ENCODE results near the gene ISG15.

ISG15 gene

DNA sequence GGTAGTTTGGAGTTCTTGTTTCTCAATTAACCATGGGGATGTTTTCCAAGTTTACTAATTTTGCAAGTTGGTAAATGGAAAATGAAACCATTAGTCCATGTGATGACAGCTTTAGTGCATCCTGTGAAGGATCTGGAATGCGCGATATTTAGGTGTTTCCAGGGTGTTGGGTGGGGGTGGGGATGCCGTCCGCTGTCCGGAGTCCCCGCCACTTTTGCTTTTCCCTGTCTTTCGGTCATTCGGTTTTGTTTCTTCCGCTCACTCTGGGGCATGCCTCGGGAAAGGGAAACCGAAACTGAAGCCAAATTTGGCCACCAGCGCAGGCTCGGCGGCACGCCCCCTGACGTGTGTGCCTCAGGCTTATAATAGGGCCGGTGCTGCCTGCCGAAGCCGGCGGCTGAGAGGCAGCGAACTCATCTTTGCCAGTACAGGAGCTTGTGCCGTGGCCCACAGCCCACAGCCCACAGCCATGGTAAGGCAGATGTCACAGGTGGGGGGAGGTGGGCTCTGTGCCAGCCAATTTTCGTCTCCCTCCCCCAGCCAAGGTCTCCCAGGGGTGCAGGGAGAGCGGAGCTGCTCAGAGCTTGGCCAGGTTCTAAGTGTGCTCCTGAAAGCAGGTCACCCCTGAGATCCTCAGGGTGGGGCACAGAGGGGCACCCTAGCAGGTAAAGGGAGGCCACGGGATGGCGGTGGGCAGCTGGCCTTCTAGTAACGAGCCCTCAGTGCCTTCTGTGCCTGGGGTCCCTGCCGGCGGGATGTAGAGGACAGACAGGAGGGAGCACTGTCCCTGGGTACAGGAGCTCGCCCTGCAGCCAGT is at the start of gene ISG15:
TSS of gene ISG15 (plus strand) at position 393 of the 817 bp plus-strand sequence. CDS start at position 470, 77 bp downstream.
- peak; percentile 92 for DNase-seq

- DNase-seq = no peak
Measured at GRCh38 chr1:963746-964525, 49.4 kb upstream of the ISG15 start.

DNA sequence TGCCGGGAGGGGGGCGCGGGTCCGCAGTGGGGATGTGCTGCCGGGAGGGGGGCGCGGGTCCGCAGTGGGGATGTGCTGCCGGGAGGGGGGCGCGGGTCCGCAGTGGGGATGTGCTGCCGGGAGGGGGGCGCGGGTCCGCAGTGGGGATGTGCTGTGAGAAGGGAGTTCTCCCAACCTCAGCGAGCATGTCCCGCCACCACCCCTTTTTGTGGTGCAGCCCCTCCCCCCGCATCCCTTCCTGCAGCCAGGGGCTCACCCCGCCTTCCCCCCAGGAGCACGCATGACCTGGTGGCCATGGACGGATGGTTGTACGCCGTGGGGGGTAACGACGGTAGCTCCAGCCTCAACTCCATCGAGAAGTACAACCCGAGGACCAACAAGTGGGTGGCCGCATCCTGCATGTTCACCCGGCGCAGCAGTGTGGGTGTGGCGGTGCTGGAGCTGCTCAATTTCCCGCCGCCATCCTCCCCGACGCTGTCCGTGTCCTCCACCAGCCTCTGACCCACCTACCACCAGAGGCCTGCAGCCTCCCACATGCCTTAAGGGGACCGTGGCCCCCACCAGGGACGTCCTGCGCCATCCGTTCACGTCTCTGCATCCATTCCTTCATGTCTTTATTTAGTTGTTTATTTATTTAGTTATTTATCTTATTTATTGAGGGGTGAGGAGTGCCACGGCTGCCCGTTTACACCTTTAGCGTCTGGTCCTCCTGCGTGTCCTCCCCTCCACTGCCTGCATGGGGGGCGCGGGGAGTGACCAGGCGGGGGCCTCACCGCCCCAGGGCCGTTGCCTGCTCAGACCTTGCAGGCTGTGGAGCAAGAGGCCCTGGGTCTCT is 48.4 kb upstream of the ISG15 start:
- DNase-seq = no peak

DNA sequence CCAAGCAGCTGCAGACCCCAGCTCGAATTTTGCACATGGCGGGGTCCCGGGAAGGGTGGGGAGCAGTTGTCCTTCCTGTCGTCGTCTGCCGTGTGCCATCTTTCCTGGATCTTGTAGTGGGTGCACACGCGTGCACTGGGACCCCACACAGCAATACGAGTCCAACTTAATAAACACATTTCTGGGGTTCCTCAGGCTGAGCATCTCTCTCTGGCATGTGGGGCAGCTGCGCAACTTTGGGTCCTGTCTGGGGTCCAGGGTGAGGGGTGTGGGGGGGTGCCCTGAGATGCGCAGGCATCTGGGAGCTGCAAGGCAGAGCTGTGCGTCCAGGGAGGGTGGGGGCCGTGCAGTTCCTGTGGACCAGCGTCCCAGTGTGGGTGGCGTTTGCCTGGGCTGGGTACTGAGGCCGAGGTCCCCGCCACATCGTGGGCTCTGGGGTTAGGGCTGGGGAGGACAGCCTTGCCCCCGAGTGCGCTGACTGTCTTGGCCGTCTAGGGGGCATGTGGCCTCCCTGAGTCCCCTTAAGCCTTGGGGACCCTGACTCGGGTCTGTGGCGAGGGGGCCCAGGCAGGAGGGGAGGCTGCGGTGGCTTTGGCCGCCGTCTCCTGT is 47.7 kb upstream of the ISG15 start:
- DNase-seq = no peak

GRCh38 chr1:966135-966703 is 47.1 kb upstream of the ISG15 start, which contains the start of gene PLEKHN1:
TSS of gene PLEKHN1 (plus strand) at chr1:966482. CDS start at chr1:966532, 50 bp downstream.
- no peak for DNase-seq

GRCh38 chr1:966704-967300 is 46.5 kb upstream of the ISG15 start:
- DNase-seq = peak; percentile 72

DNA sequence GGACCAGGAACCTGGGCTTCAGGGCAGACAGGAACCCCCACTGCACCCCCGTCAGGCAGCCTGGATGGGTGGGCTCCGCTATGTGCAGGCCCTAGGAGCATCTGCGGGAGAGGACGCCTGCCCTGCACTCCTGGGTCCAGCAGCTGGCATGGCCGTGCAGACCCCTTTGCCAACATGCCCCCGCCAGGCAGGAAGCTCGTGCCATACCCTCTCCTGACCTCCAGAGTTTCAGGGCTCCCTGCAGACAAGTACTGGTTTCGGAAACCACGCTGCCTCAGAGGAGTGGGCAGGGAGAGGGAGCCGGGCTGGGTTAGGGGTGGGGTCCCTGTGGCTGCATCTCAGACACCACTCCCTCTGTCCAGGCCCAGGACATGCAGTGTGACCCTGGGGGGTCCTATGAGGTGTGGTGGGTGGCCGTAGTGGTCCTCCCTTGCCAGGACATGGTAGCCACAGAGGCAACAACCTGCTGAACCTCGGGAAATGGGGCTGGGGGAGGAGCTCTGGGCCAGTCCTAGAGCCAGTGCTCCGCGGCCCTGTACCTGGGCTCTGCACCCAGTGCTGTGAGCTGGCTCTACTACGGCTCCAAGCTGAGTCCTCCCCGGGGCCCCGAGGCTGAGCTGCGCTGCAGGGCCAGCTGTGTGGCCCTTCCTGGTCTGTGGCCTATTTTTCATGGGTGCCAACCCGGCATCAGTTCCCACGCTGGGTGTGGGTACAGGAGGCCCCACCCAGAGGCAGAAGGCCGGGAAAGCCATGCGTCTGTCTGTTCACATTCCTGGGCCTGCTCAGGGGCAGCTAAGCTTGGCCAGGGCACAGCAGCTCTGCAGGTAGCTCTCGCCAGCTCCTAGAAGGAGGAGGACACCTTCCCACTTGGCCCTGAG is 45.6 kb upstream of the ISG15 start:
- no peak for DNase-seq

DNA sequence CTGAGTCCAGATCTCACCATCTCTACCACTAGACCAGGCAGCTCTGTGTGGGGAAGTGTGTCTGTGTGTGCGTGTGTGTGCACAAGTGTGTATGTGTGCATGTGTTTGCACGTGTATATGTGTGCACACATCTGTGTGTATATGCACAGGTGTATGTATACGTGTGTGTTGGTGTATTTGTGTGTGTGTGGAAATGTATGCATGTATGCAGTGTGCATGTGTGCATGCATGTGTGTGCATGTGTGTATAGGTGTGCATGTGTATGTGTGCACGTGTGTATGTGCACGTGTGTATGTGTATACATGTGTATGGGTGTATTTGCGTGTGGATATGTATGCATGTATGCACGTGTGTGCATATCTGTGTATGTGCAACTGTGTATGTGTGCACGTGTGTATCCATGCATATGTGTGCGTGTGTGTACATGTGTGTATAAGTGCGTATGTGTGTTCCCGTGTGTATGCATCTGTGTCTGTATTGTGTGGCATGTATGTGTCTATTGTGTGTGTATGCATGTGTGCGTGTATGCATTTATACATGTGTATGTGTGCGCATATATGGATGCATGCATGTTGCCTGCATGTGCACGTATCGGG is 43.9 kb upstream of the ISG15 start:
- no peak for DNase-seq

- no peak for DNase-seq
Measured at GRCh38 chr1:970242-970972, 42.9 kb upstream of the ISG15 start.

DNA sequence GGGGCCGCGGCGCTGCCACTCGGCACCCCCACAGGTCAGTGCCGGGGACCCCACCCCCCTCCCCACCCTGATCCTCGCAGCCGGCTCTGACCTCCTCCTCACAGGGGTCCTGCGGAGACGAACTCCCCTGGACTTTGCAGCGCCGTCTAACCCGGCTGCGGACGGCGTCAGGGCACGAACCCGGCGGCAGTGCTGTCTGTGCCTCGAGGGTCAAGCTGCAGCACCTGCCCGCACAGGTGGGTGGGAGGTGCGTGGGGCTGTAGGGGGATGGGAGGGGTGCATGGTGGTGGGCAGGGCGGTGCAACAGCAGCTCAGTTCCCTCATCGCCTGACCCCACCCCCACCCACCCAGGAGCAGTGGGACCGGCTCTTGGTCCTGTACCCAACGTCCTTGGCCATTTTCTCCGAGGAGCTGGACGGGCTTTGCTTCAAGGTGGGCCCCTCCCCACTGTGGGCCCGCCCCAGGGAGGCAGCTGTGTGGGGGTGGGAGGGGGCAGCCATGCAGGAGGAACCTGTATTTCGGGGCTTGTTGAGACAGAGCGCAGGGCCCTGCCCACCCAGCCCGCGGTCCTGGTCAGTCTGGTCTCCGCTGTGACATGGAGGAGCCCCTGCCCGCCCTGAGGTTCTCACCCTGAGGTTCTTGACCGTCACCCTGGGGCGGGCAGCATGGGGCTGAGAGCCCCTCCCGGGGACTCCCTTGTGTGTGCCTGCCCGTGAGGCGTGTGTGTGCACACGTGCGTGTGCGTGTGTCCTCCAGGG is 42.1 kb upstream of the ISG15 start:
- no peak for DNase-seq

GRCh38 chr1:971751-972506 is 41.4 kb upstream of the ISG15 start:
- no peak for DNase-seq

- DNase-seq = no peak
Measured at GRCh38 chr1:972726-973458, 40.4 kb upstream of the ISG15 start.

DNA sequence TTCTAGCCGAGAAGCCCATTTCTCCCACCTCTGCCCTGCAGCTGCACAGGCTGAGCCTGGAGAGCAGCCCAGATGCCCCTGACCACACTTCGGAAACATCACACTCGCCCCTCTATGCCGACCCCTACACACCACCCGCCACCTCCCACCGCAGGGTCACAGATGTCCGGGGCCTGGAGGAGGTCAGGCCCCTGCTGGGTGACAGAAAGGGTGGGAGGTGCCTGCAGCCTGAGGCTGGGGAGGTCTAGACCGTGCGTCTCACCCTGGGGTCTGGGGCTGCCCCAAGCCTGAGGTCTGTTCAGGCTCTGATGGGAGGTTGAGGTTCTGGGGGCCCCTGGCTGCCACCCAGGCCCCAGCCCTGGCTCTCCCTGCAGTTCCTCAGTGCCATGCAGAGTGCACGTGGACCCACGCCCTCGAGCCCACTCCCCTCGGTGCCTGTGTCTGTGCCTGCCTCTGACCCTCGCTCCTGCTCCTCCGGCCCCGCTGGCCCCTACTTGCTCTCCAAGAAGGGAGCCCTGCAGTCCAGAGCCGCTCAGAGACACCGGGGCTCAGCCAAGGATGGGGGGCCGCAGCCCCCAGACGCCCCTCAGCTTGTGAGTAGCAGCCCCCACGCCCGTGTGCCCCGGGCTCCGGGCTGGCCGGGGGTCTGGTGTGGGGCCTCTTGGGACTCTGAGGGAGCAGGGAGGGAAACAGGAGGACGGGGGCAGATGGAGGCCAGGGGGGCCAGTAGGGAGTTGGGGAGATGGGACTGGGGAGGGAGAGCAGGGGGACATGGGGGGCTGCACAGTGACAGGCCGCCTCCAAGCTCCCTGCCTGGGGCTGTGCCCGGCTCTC is 39.6 kb upstream of the ISG15 start:
- no peak for DNase-seq

- DNase-seq = no peak
Measured at GRCh38 chr1:974293-974640, 39.0 kb upstream of the ISG15 start.

DNA sequence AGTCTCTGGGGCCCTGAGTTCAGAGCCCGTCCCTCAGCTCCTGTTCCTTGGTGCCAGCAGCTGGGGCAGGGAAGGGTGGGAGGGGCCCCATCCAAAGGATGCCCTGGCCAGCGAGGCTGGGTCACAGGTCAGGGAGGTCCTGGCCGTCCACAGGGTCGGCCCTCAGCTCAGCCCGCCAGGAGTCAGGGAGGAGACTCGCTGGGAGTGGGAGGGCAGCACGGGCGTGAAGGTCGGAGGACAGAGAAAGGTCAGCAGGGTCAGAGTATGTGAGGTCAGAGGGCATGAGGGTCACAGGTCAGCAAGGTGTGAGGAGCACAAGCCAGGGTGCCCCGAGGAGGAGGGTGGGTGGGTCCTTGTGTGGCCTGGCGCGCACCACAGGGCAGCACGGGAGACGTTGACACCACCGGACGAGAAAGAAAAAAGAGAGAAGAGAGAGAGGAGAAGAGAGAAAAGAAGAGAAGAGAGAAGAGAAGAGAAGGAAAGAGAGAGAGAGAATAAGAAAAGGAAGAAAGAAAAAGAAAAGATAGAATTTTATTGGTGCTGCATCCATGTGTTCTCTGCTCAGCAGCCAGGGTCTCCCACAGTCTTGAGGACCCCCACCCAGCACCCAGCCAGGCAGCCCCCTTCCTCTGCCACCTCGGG is 38.5 kb upstream of the ISG15 start:
- no peak for DNase-seq

DNA sequence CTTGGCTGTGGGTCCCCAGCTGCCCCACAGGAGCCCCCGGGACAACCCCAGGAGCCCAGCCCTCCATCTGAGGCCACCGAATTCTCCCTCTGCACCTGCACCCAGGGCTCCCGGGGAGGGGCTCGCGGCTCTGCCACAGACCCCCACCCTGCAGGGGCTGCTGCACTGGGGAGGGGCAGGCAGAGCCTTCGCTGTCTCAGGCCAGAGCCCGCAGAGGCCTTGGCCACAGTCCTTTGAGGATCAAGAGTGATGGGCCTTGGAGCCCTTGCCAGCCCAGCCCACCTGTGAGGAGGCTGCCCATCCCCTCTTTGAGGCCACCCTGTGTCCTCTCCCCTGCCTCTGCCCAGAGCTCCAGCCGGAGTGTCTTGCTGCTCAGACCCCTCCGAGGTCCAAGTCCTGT is 37.9 kb upstream of the ISG15 start:
- no peak for DNase-seq
